SJSA1 (cell line): ENCODE results near the gene ABTB1. TPM values are rescaled to one million over a fixed set of nuclear protein-coding genes. Genes with fewer than 3 reads are reported as not detected.

Experiments
- DNase-seq, 2 experiments: peaks; one replicate each; pipeline ENCODE4 v3.0.0-alpha.2; 2015 to 2020; ENCODE audit warnings: low spot score in 2 of 2, low read depth in 1 of 2
- H3K27ac ChIP-seq: fragments of 250-450 bp; sonication (Bioruptor Pico); 2 replicates; pipeline ENCODE4 v1.5.1; 2020; ENCODE audit warnings: mild to moderate bottlenecking, moderate library complexity
- H3K27me3 ChIP-seq: fragments of 250-450 bp; sonication (Bioruptor Pico); replicated peaks from 2 replicates; pipeline ENCODE4 v1.5.1; 2020; ENCODE audit warnings: mild to moderate bottlenecking, moderate library complexity
- H3K36me3 ChIP-seq: fragments of 250-450 bp; sonication (Bioruptor Pico); 2 replicates; pipeline ENCODE4 v1.5.1; 2020; ENCODE audit warnings: mild to moderate bottlenecking
- H3K4me1 ChIP-seq: fragments of 250-450 bp; sonication (Bioruptor Pico); replicated peaks from 2 replicates; pipeline ENCODE4 v1.6.1; 2021; ENCODE audit warnings: mild to moderate bottlenecking
- H3K4me3 ChIP-seq: fragments of 250-450 bp; sonication (Bioruptor Pico); 2 replicates; pipeline ENCODE4 v1.5.1; 2020; ENCODE audit warnings: mild to moderate bottlenecking
- H3K9me3 ChIP-seq: fragments of 250-450 bp; sonication (Bioruptor Pico); replicated peaks from 2 replicates; pipeline ENCODE4 v1.5.1; 2020; ENCODE audit warnings: mild to moderate bottlenecking
- total RNA-seq: library from RNA; depleted of rRNA; stranded (reverse); fragments of >200 nt; shearing (Covaris generic); gene quantifications from 2 replicates; pipeline ENCODE4 v1.2.3, GENCODE V29; 2014

ABTB1 gene
- total RNA-seq, 1 experiment from 2014 or later = 1.4 TPM

DNA sequence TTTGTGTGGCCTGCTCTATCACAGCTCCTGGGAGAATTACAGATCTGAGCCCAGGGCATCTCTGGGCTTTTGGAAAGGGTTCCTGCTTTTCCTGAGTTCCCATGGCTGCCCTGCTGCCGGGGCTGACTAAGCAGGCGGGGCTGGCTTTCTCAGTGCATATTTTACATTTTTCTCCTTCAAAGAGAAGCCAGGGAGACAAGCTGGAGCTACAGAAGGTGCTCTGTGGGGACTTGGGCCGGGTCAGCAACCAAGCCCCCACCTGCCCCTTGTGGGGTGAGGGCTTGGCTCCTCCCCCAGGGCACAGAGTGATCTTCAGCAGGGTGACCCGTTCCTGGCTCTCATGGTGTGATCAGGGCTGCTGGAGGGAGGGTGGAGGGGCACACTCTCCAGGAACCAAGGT, 17.4 kb downstream of the ABTB1 start:
- peak; percentile 67 to 76 for DNase-seq
- no peak overlapping the region for H3K4me3 ChIP-seq
- peak overlapping the region; percentile 86 for H3K27ac ChIP-seq

DNA sequence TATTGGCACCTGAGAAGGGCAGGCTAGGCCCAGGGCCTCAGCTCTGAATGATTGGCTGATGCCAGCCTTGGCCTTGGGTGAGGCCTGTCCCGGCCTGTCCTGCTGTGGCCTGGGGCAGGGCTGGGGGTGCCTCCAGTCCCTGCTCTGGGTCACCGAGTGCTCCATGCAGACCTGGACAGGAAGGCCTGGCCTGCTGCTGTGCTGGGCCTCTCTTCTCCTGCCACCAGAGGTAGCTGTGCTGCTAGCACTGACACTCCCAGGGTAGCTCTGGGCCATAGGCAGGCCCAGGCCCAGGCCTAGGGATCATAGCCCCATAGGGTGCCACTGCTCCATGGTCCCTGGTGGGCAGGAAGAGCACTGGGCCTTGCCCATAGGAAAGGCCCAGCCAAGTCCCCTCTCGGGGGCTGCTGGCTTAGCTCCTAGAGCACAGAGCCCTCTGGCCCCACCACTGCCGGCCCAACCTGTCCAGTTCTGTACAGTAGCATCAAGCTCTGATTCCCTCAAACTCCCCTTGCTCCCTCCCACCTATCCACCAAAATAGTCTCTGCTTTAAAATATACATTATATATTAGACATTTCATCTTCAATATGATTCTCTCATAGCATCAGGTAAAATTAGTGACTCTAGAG, 18.2 kb downstream of the ABTB1 start:
- no peaks in the 10 kb centered on the region; the same call in 1 of the 2 replicates for H3K9me3 ChIP-seq
- no peaks in the 10 kb centered on the region for H3K27me3 ChIP-seq
- H3K36me3 ChIP-seq = peaks cover 47% of the 10 kb centered on the region
- no peak overlapping the region for H3K4me3 ChIP-seq
- peaks cover 50% of the 10 kb centered on the region for H3K4me1 ChIP-seq
- H3K27ac ChIP-seq = peak overlapping the region; percentile 86
- peak; percentile 51 to 75 for DNase-seq

More for the DNA sequence above, 17.4 kb downstream of the ABTB1 start:
- Histone ChIP-seq H3K36me3 (peaks cover 47% of the 10 kb centered on the region), H3K27me3 (no peaks in the 10 kb centered on the region), H3K4me1 (peaks cover 57% of the 10 kb centered on the region), H3K9me3 (no peaks in the 10 kb centered on the region; the same call in 1 of the 2 replicates)

DNA sequence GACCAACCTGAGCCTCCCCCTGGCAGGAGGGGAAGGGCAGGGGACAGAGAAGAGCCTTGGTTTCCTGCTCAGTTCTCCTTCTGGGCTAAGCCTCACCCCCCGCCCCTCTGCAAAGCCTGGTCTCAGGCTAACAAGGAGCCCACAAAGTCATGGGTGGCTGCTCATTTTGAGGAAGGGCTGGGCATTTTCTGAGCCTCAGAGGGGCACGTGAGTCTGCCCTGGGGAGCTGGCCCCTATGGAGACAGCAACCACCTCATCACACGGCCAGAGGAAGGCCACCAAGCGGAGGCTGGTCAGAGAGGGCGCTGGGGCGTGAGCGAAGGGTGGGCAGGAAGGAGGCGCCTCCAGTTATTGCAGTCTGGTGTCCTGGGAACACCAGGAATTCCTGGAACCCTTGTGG, 18.7 kb downstream of the ABTB1 start:
- Histone ChIP-seq H3K9me3 (no peaks in the 10 kb centered on the region; the same call in 1 of the 2 replicates), H3K4me3 (no peak overlapping the region)
- DNase-seq = no peak

DNA sequence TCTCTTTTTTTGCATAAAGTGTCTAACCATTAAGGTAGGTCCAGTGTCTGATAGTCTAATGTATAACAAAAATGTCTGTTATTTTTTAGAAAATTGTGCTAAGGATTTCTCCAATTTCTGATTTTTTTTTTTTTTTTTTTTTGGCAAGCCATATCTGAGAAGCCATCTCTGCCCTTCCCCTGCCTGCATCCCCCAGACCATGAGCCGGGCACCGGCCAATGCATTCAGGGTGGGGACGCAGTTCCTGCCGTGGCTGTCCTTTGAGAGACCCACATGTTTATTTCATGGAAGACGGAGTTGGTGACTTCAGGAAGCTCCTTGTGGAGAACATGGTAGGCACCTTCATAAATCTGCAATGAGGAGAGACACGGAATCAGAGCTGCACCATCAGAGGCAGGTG, 19.2 kb downstream of the ABTB1 start:
- Histone ChIP-seq H3K9me3 (no peaks in the 10 kb centered on the region), H3K4me1 (peaks cover 51% of the 10 kb centered on the region), H3K36me3 (peaks cover 50% of the 10 kb centered on the region), H3K27ac (no peak overlapping the region), H3K4me3 (no peak overlapping the region), H3K27me3 (no peaks in the 10 kb centered on the region)
- DNase-seq = no peak

More for the DNA sequence above, 18.7 kb downstream of the ABTB1 start:
- Histone ChIP-seq H3K27me3 (no peaks in the 10 kb centered on the region), H3K36me3 (peaks cover 47% of the 10 kb centered on the region), H3K4me1 (peaks cover 50% of the 10 kb centered on the region), H3K27ac (peak overlapping the region; percentile 86)

DNA sequence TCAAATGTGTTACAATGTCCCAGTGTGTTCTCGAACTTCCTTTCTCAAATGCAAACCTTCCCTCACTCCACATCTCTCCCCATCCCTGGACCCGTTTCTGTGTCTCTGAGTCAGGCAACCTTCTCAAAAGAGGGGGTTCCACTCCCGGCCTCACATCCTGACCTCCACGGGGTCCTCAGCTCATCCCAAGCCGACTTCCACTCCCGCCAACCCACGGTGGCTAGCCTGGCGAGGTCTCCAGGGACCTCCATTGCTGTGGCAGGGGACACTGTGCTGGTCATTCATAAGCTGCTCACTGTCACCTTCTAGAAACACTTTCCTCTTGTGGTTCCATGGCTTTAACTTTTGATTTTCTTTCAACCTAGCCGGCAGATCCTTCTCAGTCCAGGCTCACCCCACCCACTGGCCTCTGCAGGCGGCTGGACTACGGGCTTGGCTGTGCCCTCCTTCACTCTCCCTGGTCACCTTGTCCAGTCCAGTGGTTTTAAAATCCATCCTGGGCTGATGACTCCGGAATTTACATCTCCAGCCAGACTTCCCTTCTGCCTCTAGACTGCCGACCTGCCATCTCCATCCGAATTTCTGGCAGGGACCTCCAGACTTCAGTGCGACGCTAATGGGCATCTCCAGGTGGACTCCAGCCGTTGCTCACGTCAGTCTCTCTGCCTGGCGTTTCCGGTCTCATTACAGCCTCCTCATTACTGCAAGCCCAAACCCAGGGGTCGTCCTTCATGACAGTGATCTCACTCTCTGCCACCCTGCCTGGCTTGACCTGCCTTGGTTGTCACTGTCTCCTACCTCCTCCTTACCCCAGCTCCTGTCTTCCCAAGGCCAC, 20.0 kb downstream of the ABTB1 start:
- Histone ChIP-seq H3K4me3 (no peak overlapping the region), H3K27ac (no peak overlapping the region), H3K9me3 (no peaks in the 10 kb centered on the region), H3K27me3 (no peaks in the 10 kb centered on the region), H3K36me3 (peaks cover 50% of the 10 kb centered on the region), H3K4me1 (peaks cover 58% of the 10 kb centered on the region)
- DNase-seq = no peak

DNA sequence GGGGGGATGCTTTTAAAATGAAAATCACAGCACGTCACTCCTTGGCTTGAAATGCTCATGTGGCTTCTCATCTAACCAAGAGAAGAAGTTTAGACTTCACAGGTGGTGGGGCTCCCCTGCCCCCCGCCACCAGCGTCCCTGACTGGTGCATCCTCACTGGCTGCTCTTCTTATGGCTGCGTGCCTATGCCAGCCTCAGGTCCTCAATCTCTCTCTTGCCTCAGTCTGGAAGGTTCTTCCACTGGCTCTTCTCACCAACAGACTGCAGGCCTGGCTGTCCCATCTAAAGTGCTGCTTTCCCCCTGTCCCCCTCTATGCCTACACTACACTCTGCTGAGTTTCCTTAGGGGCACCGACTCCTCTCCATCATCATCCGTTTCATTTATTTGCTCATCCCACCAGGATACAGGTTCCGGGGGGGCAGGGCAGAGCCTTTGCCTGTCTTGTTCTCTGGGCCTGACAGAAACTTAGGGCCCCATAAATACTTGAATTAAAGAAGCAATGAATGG, 20.6 kb downstream of the ABTB1 start:
- peaks cover 54% of the 10 kb centered on the region for H3K36me3 ChIP-seq
- peaks cover 58% of the 10 kb centered on the region for H3K4me1 ChIP-seq
- H3K27ac ChIP-seq = no peak overlapping the region
- H3K4me3 ChIP-seq = no peak overlapping the region
- H3K27me3 ChIP-seq = no peaks in the 10 kb centered on the region
- DNase-seq = no peak
- H3K9me3 ChIP-seq = no peaks in the 10 kb centered on the region

GRCh38 chr3:127694467-127695215, 21.9 kb downstream of the ABTB1 start:
- H3K36me3 ChIP-seq = peaks cover 46% of the 10 kb centered on the region
- H3K27me3 ChIP-seq = no peaks in the 10 kb centered on the region
- H3K4me1 ChIP-seq = peaks cover 45% of the 10 kb centered on the region
- H3K27ac ChIP-seq = no peak overlapping the region
- H3K9me3 ChIP-seq = no peaks in the 10 kb centered on the region
- H3K4me3 ChIP-seq = no peak overlapping the region
- no peak for DNase-seq

DNA sequence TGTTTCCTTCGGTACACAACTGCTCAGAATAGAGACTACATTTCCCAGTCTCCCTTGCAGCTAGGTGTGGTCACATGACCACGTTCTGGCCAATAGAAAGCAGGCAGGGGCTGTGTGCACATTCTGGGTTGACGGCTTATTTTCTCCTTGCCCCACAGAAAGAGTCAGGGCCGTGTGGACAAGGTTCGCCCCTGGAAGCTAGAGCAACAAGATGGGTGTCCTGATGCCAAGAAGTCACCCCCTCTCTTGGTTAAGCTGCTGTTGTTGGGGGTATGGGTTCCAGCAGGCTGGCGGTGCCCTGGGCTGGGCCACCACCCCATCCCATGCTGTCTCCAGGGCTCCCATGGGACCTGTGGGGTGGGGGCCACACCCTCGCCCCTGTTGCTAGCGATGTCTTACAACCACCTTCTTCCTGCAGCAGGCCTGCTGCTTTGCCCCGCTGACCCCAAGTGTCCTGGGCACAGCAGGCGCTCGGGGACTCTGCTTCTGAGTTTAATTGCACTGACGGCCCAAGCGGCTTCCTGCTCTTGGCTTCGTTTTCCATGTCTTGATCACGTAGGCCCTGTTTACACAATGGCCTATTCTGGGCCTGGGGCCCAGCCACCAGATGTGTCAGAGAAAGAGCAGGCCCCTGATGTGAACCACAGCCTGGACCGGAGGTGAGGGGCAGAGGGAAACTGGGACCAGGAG, 24.9 kb downstream of the ABTB1 start:
- peaks cover 32% of the 10 kb centered on the region for H3K36me3 ChIP-seq
- H3K27ac ChIP-seq = peak overlapping the region; percentile 60
- H3K9me3 ChIP-seq = no peaks in the 10 kb centered on the region
- H3K4me1 ChIP-seq = peaks cover 25% of the 10 kb centered on the region
- DNase-seq = peak; percentile 74 to 91
- no peak overlapping the region for H3K4me3 ChIP-seq
- no peaks in the 10 kb centered on the region for H3K27me3 ChIP-seq

- Histone ChIP-seq H3K9me3 (no peaks in the 10 kb centered on the region), H3K27ac (0 out of 2 replicates have a peak overlapping the region, but pooled peaks have one; percentile 60), H3K36me3 (peaks cover 26% of the 10 kb centered on the region), H3K27me3 (no peaks in the 10 kb centered on the region), H3K4me1 (peaks cover 25% of the 10 kb centered on the region), H3K4me3 (no peak overlapping the region)
- DNase-seq = no peak
These were observed 25.5 kb downstream of the ABTB1 start for GRCh38 chr3:127698286-127698685.

DNA sequence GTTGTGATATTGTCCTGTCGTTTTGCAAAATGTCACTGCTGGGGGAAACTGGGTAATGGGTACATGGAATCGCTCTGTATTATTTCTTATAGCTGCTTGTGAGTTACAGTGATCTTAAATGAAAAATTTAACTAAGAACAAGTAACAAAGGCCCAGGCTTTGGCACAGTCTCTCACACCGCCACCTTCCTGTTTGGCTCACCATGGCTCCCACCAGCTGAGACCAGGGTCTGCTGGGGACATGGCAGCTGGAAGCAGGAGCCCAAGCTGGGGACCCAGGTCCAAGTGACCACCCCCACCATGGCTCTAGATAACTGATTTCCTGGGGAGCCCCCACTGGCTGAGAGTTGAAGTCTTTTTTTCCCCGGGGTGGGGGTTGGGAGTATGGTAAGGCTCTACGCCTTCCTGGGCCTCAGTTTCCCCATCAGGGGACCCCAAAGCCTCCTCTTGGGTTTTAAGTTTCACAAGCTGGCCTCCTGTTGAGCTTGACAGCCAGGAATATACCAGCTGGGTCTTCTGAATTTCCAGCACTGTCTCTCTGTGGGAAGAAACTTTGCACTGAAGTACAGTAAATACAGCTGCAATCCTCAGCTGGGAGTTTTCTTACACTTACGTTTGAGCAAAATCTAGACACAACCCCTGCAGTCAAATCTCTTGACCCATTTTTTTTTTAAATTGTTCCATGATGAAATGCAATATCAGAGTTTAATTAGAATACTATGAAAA, 26.1 kb downstream of the ABTB1 start:
- Histone ChIP-seq H3K27me3 (no peaks in the 10 kb centered on the region), H3K27ac (no peak overlapping the region), H3K36me3 (peaks cover 25% of the 10 kb centered on the region; the same call in 1 of the 2 replicates), H3K9me3 (peaks cover 2% of the 10 kb centered on the region; the same call in 1 of the 2 replicates), H3K4me1 (peaks cover 25% of the 10 kb centered on the region), H3K4me3 (no peak overlapping the region)
- DNase-seq = no peak

DNA sequence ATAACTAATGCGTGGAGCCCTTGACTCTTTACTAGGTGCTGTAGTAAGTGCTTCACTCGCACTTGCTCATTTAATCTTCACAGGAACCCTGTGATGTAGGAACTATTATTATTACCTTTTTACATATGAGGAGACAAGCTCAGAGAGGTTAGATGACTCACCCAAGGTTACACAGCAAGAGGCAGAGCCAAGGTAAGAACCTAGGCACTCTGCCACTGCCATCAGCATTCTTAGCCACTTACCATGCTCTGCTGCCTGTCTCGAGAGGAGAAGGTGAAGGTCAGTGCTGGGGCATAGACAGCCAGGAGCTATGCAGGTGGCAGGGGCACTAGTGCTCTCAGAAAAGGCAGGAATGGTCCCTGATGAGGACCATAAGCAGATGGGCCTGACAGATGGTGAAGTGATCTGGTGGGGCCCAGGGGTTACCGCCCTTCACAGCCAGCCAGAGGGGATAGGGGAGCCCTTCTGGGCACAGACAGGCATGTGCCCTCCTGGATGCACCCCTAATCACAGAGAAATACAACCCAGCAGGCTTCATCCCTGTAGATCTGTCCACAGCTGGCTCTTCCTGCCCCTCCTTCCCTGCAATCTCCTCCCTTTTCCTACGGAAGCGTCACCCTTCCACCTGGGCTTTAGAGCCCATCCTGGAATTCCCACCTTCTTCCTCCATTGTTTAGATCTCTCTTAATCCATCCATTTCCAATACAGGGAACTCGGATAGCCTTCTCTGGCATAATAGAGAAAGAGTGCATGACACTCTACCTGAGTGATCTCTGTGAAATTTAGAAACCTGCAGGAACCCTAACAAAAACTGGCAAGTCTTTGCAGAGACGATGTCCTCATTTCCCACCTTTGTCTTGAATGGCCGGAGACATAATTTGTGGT, 26.9 kb downstream of the ABTB1 start:
- no peak overlapping the region for H3K27ac ChIP-seq
- peaks cover 25% of the 10 kb centered on the region for H3K4me1 ChIP-seq
- no peaks in the 10 kb centered on the region for H3K27me3 ChIP-seq
- peaks cover 3% of the 10 kb centered on the region; the same call in 1 of the 2 replicates for H3K9me3 ChIP-seq
- no peak overlapping the region for H3K4me3 ChIP-seq
- peaks cover 24% of the 10 kb centered on the region for H3K36me3 ChIP-seq
- DNase-seq = no peak

DNA sequence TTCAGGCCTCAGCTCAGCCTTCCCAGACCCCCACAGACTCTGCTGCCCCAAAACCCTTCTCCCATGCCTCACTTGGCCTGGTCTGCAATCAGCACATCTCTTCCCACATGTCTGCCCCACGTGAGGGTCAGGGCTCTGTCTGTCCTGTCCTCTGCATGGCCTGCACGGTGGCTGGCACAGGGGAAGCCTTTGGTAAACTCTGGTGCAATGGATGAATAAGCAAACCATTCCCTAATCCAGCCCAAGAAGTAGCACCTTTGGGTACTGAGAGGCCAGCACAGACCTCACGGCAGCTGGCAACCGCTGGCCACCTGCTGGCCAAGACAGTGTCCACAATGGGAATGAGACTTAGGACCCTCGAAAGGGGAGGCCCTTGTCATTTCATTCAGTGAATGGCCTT, 27.7 kb downstream of the ABTB1 start:
- no peak overlapping the region for H3K4me3 ChIP-seq
- H3K27me3 ChIP-seq = no peaks in the 10 kb centered on the region
- H3K27ac ChIP-seq = no peak overlapping the region
- peaks cover 25% of the 10 kb centered on the region for H3K4me1 ChIP-seq
- peaks cover 28% of the 10 kb centered on the region for H3K36me3 ChIP-seq
- peaks cover 3% of the 10 kb centered on the region; the same call in 1 of the 2 replicates for H3K9me3 ChIP-seq
- DNase-seq = no peak
